ENCODE measurements around the gene PIH1D2. TPM values are rescaled to one million over a fixed set of nuclear protein-coding genes. Genes with fewer than 3 reads are reported as not detected.

Gene PIH1D2, protein sequence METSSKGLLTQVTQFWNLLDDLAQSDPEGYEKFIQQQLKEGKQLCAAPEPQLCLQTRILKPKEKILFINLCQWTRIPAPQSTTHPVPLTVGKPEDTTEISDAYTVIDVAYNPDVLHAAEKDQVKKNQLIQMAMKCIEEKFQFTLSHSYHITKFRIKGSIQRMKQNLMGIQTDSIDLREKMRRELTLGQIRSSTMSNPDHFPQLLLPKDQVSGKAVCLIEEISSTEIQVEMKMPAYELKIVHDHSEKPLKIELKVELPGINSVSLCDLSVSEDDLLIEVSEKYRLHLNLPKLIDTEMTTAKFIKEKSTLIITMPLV
- 2.2 TPM in 2 replicates for total RNA-seq

GRCh38 chr11:112073941-112074811, at the start of gene PIH1D2, which contains the start of gene NKAPD1:
TSS of gene PIH1D2 (minus strand) at chr11:112074017. CDS start at chr11:112073174, 843 bp downstream.
TSS of gene NKAPD1 (plus strand) at chr11:112074299. CDS start at chr11:112075575, 1,276 bp downstream.

DNA sequence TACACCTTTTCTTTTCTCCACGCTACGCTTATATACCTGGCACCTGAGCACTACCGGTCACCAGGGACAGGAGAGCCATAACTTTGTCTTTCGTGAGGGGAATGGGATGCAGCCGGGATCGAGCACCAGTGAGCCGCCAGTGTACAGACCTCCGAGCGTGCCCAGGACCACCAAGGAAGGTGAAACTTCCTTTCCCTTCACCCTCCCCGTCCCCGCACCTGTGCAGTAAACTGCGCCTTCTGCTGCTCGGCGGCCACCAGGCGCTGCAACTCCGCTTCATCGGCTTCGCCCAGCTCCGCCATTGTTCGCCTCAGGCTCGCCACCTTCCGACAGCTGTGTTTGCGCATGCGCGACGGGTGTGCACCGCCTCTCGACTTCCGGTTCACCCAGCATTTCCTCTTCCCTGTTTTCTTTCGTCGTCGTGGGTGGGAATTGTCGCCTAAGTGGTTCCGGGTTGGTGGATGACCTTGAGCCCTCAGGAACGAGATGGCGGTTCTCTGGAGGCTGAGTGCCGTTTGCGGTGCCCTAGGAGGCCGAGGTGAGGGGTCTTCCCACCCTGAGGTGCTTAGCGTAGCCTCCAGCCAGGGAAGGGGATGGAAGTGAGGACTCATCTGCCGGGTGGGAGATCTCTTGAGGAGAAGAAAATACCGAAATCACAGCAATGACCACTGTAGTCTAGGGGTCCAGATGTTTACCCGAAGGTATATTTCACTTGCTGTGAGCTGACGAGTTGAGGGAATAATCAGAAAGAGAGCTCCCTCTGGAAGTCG, 12.8 kb upstream of the PIH1D2 start, which contains the start of the genes SDHD and TIMM8B:
TSS of gene SDHD (plus strand) at position 452 of the 770 bp plus-strand sequence. CDS start at position 487, 35 bp downstream.
TSS of gene TIMM8B (minus strand) at position 335 of the 770 bp plus-strand sequence. CDS start at position 302, 33 bp downstream.

DNA sequence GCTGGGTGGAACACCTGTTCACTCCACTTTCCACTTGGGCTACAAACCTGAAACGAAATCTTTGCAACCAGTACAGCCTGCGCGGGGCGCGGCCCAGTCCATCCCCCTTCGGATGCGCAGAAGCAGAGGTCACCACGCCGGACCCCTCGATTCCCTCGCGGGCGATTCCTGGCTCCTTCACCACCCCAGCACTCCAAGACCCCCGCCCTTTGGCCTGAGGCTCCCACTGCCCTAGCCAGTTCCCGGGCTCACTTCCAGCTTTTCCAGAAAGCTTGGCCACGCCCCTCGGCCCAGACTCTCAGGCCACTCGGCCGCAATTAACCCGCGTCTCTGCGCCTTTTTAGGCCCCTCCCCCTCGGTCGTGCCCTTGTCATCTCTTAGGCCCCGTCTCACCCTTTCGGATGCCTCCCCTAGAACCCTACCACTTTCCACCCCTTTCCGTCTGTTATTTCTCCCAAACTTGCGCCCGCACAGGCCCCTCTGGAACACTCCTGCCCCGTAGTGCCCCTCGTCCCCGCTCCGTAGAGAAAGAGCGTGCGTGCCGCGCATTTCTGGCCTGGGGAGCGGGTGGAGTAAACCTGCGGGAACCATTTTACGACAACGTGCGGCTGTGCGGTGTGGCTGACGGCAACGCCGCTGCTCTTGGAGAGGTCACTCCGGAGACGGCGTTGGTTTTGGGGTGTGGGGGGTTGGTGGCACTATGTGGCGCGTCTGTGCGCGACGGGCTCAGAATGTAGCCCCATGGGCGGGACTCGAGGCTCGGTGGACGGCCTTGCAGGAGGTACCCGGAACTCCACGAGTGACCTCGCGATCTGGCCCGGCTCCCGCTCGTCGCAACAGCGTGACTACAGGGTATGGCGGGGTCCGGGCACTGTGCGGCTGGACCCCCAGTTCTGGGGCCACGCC, 48.8 kb downstream of the PIH1D2 start, which contains the start of gene DLAT:
TSS of gene DLAT (plus strand) at position 636 of the 906 bp plus-strand sequence. CDS start at position 701, 65 bp downstream.

Small RNAs within 50 kb of the gene (small RNA-seq; reads per million reads assigned to genes)
- gene AP000907.3 (not detected), gene RNU6-893P (not detected)

Other genes starting within 250 kb of the PIH1D2 start
- gene ALG9, start 202.4 kb downstream of the PIH1D2 start, total RNA-seq, result 23.5 and 36.6 TPM in 2 replicates
- gene FDXACB1, start 194.9 kb downstream of the PIH1D2 start, total RNA-seq, result 2.6 and 4.9 TPM in 2 replicates
- gene CFAP68, start 194.5 kb downstream of the PIH1D2 start, total RNA-seq, result 8.6 and 13.2 TPM in 2 replicates
- 6.5 and 29.8 TPM in 2 replicates for gene CRYAB, start 162.2 kb downstream of the PIH1D2 start, total RNA-seq
- gene HSPB2, start 161.3 kb downstream of the PIH1D2 start, total RNA-seq, result 0.20 and 0.73 TPM in 2 replicates
- 0.37 TPM in 1 of 2 replicates, not detected in the other for gene C11orf52, start 155.1 kb downstream of the PIH1D2 start, total RNA-seq
- 10.2 and 13.6 TPM in 2 replicates for gene DIXDC1, start 136.7 kb downstream of the PIH1D2 start, total RNA-seq
- 47.4 and 69.0 TPM in 2 replicates for gene DLAT, start 48.6 kb downstream of the PIH1D2 start, total RNA-seq
- gene NKAPD1, start 282 bp upstream of the PIH1D2 start, total RNA-seq, result 19.5 and 21.3 TPM in 2 replicates
- gene TIMM8B, start 12.7 kb upstream of the PIH1D2 start, total RNA-seq, result 55.9 and 73.5 TPM in 2 replicates
- 128 and 148 TPM in 2 replicates for gene SDHD, start 12.9 kb upstream of the PIH1D2 start, total RNA-seq
- gene IL18, start 90.1 kb upstream of the PIH1D2 start, total RNA-seq, result not detected in 2 replicates
- under 0.01 and 0.20 TPM in 2 replicates for gene TEX12, start 93.4 kb upstream of the PIH1D2 start, total RNA-seq
- 0.73 and 0.78 TPM in 2 replicates for gene BCO2, start 101.5 kb upstream of the PIH1D2 start, total RNA-seq
- gene PTS, start 152.4 kb upstream of the PIH1D2 start, total RNA-seq, result 25.0 and 28.9 TPM in 2 replicates
- not detected in 2 replicates for gene PLET1, start 186.8 kb upstream of the PIH1D2 start, total RNA-seq

Measured in subcutaneous preadipocyte (primary cell).